Activated B cell treated with CpG ODN at 0.5 μM for 24 hours (primary cell): ENCODE measurements around the gene PRRC2B. TPM values are rescaled to one million over a fixed set of nuclear protein-coding genes. Genes with fewer than 3 reads are reported as not detected.

ENCODE experiments used
- ATAC-seq: fragments of 200-7000 bp; cut with Tn5 transposase; one replicate; pipeline ENCODE4 v1.10.0; 2021; ENCODE audit warnings: low read depth, mild to moderate bottlenecking, moderate library complexity
- CTCF ChIA-PET: fragments of 350-600 bp; sonication (Branson Sonifier 250); formaldehyde crosslinking; loops from one replicate; lab custom pipeline; 2021; ENCODE audit warnings: antibody characterized with exemption; lab: Charles Lee
- POLR2A ChIA-PET: fragments of 350-600 bp; sonication (Branson Sonifier 250); formaldehyde crosslinking; loops from one replicate; lab custom pipeline; 2021; ENCODE audit warnings: antibody characterized with exemption; lab: Charles Lee
- DNase-seq: peaks from one replicate; pipeline ENCODE4 v3.0.0; 2022
- H3K27ac Mint-ChIP-seq: one replicate; pipeline ENCODE4 v1.8.0; 2020; ENCODE audit warnings: mixed read lengths
- H3K27me3 Mint-ChIP-seq: one replicate; pipeline ENCODE4 v1.8.0; 2021; ENCODE audit warnings: mixed read lengths
- H3K36me3 Mint-ChIP-seq: one replicate; pipeline ENCODE4 v1.8.0; 2021; ENCODE audit warnings: low read depth, mixed read lengths
- H3K4me1 Mint-ChIP-seq: one replicate; pipeline ENCODE4 v1.8.0; 2021; ENCODE audit warnings: mixed read lengths
- H3K4me3 Mint-ChIP-seq: one replicate; pipeline ENCODE4 v1.8.0; 2020; ENCODE audit warnings: mild to moderate bottlenecking, mixed read lengths
- H3K9me3 Mint-ChIP-seq: one replicate; pipeline ENCODE4 v1.8.0; 2020; ENCODE audit warnings: mixed read lengths
- CTCF ChIP-seq: fragments of 200-600 bp; IDR thresholded peaks from one replicate; pipeline ENCODE4 v1.8.0; 2022; ENCODE audit warnings: antibody characterized with exemption, mild to moderate bottlenecking
- intact Hi-C: fragments of 100-400 bp; cut with micrococcal nuclease; formaldehyde crosslinking; loops from one replicate; pipeline ENCODE4 v1.15.1; 2024
- total RNA-seq: library from RNA; stranded (reverse); gene quantifications from 2 replicates; pipeline ENCODE4 v1.2.3, GENCODE V29; 2022

The PRRC2B gene
- total RNA-seq, 1 donor from 2014 or later: 206 TPM

DNA sequence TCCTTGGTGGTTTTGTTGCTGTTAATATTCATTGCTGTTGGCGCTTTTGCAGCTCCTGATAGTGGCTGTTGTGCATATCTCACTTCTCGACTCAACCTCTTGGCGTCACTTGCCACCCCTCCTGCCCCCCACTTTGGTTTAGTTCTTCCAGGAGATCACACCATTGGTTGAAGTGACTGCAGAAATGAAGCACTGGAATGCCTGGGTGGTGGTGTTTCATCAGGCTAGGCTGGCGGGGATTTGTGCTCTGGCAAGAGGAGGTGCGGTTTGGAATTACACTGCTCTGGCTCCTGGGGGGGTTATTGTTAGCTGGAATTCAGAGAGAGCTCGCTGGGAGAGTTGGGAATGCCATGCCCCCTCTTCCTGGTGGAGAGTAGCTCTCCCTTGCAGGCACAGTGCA, 11.5 kb downstream of the PRRC2B start:
- ATAC-seq (no peak), DNase-seq (no peak)
- peaks cover 88% of the 10 kb centered on the region for H3K4me1 Mint-ChIP-seq
- no peaks in the 10 kb centered on the region for H3K9me3 Mint-ChIP-seq
- ChIA-PET POLR2A (no interaction called here), CTCF (no interaction called here)
- H3K4me3 Mint-ChIP-seq: no peak overlapping the region
- peaks cover 32% of the 10 kb centered on the region for H3K36me3 Mint-ChIP-seq
- no peak overlapping the region for H3K27ac Mint-ChIP-seq
- TF ChIP-seq CTCF: no peak
- intact Hi-C loops: no loop called here
- no peaks in the 10 kb centered on the region for H3K27me3 Mint-ChIP-seq

DNA sequence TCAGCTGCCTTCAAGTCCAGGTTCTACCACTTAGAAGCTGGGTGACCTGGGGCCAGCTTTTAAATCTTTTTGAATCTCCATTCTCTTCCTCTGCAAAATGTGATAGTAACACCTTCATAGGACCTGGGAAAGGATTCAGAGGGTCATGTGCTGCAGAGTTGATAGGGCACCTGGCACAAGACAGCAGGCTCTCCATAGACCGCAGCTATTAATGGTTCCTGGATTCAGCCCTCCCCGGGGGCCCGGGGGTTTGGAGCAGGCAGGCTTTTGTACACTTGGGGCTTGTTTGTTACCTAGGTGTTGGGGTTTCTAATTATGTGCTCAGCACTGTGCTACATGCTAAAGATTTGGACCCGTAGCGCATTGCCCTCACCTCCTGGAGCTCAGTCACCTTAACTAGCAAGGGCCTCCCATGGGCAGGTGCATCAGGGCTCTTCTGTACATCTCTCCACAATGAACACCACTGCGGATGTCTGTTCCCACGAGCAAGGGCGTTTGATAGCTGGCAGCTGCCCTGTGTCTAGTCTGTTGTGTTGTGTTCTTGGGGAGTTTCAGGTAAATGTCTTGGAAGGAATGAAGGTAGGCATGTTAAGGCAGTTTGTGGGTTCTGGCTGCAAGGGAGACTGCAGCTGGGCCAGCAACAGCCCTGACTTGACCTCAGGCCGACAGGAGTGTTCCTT, 12.1 kb downstream of the PRRC2B start:
- H3K9me3 Mint-ChIP-seq: no peaks in the 10 kb centered on the region
- ATAC-seq (no peak), DNase-seq (no peak)
- CTCF ChIA-PET: no interaction called here
- peak overlapping the region; percentile 36 for H3K27ac Mint-ChIP-seq
- POLR2A ChIA-PET: interaction anchor here (0.6 kb wide), 1 partner anchor 161 kb away, joined by 5 read pairs; no protein-coding TSS in a partner anchor
- intact Hi-C loops: no loop called here
- H3K4me1 Mint-ChIP-seq: peaks cover 89% of the 10 kb centered on the region
- no peaks in the 10 kb centered on the region for H3K27me3 Mint-ChIP-seq
- peaks cover 35% of the 10 kb centered on the region for H3K36me3 Mint-ChIP-seq
- TF ChIP-seq CTCF: no peak
- H3K4me3 Mint-ChIP-seq: no peak overlapping the region

DNA sequence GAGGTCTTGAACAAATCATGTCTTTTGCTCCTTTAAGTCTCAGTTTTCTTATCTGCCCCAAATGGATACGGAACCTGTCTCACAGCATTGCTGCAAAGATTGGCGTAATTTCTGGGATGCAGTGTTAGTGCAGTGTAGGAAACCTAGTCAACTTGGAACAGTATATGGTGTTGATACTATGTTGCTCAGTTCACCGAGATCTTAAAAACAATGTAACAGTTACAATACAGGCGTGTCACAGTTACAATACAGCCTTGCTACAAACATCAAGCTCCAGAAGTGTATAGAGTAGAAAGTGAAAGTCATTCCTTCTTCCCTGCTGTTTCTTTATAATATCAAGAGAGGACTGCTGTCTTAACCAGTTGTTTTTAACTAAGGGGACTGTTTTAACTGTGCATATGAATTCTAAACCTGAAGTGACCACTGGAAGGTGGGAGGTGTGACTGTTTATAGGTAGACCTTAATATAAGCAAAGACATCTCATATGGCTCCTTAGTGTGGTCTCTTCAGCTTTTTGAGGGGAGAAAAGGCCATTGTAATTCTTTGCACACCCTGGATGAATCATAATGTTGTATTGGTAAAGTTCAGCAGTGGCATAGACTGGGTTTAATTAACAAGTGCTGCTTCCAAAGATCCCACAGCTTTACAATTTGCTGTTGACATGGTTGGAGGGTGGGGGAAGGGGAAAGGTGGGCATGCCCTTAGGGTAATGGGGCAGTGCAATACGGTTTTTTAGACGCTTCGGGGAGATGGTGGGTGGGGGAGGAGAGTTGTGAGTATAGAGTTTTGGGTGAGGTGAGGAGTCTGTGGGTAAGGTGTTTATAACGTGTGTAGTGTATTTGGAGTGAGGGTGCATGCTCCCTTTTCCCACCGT, 12.9 kb downstream of the PRRC2B start:
- peak overlapping the region; percentile 9 for H3K4me3 Mint-ChIP-seq
- H3K27ac Mint-ChIP-seq: peak overlapping the region; percentile 50
- ATAC-seq (no peak), DNase-seq (no peak)
- H3K36me3 Mint-ChIP-seq: peaks cover 31% of the 10 kb centered on the region
- no peaks in the 10 kb centered on the region for H3K9me3 Mint-ChIP-seq
- TF ChIP-seq CTCF: no peak
- CTCF ChIA-PET: no interaction called here
- POLR2A ChIA-PET: interaction anchor here (0.6 kb wide), 3 partner anchors 10 to 160 kb away, joined by 3 to 8 read pairs (median 5); no protein-coding TSS in a partner anchor
- no peaks in the 10 kb centered on the region for H3K27me3 Mint-ChIP-seq
- intact Hi-C loops: no loop called here
- peaks cover 92% of the 10 kb centered on the region for H3K4me1 Mint-ChIP-seq

GRCh38 chr9:131407717-131408195, 13.9 kb downstream of the PRRC2B start:
- DNase-seq: no peak
- Mint-ChIP-seq H3K27ac (peak overlapping the region; percentile 24), H3K27me3 (no peaks in the 10 kb centered on the region), H3K4me1 (peaks cover 88% of the 10 kb centered on the region), H3K9me3 (no peaks in the 10 kb centered on the region), H3K36me3 (peaks cover 29% of the 10 kb centered on the region), H3K4me3 (peak overlapping the region; percentile 16)
- intact Hi-C loops: loop anchor here (2.0 kb wide), 2 partner anchors 13 to 19 kb away; partner anchors contain the start of gene PRRC2B
- ChIA-PET CTCF (interaction anchor here (1.0 kb wide), 1 partner anchor 58 kb away, joined by 3 read pairs; no protein-coding TSS in a partner anchor), POLR2A (interaction anchor here (0.6 kb wide), 1 partner anchor 11 kb away, joined by 8 read pairs; no protein-coding TSS in a partner anchor)
- no peak for TF ChIP-seq CTCF
- ATAC-seq: peak; percentile 22
